SH-SY5Y (cell line): Measurements from ENCODE around the gene SEMA4D.

Experiments used
- GATA2 ChIP-seq: IDR thresholded peaks from 2 replicates; pipeline ENCODE4 v1.6.1; 2011; ENCODE audit warnings: mild to moderate bottlenecking, low read depth, low read length
- GATA3 ChIP-seq: IDR thresholded peaks from 2 replicates; pipeline ENCODE4 v1.6.1; 2011; ENCODE audit warnings: low read depth, mild to moderate bottlenecking, low read length, moderate library complexity

DNA sequence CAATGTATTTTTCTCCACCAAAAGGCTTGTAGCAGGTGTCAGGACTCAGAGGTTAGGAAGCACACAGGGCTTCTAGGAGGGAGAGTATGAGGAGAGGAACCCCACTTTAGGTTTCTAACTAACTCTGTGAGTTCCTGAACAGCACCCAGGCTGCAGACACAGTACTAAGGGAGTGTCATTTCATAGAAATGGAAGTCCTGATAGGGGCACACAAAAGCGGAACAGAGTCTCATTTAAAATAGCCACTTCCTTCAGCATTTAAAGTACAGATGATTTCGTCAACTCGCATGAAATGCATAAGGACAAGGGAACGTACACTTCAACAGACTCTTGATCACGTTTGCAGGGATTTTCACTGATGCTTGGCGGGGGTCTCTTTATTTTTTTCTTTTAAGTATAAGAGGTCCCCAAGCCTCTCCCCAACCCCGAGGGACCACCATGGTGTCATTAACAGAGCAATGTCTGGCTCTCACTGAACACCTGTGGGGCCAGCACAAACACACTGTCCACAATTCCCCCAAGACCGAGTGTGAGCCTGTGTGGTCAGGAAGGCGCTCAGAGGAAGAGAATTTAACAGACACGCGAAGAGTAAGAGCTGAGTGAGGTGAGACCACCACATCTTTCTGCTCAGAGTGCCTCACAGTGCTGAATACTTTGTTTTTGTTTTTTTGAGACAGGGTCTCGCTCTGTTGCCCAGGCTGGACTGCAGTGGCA lies 97.4 kb downstream of the SEMA4D start:
- TF ChIP-seq GATA3 (no peak), GATA2 (no peak)
